COLO668 (cell line): ENCODE measurements around the gene NABP2.
"Not testable (repeated sequence)": the region's sequence is repeated elsewhere in the genome, so short reads cannot be mapped to it uniquely, and the experiment has no call there.

Source experiments
- DNase-seq: peaks from one replicate; lab custom pipeline; 2025; ENCODE audit not compliant: unreplicated experiment; lab: John Stamatoyannopoulos, UW

Gene NABP2

GRCh38 chr12:56243731-56244181, 19.6 kb downstream of the NABP2 start:
- DNase-seq = no peak

- no peak for DNase-seq
These were observed 20.4 kb downstream of the NABP2 start for GRCh38 chr12:56244494-56244893.

- DNase-seq = no peak
These were observed 23.8 kb downstream of the NABP2 start for GRCh38 chr12:56247923-56248322.

GRCh38 chr12:56248711-56249110, 24.6 kb downstream of the NABP2 start:
- DNase-seq = no peak

- no peak for DNase-seq
These were observed 28.5 kb downstream of the NABP2 start for GRCh38 chr12:56252649-56253048.

- DNase-seq = no peak
These were observed 28.9 kb downstream of the NABP2 start for GRCh38 chr12:56253091-56253490.

GRCh38 chr12:56255671-56256070, 31.5 kb downstream of the NABP2 start:
- DNase-seq = no peak

- no peak for DNase-seq
These were observed 32.3 kb downstream of the NABP2 start for GRCh38 chr12:56256326-56256960.

- DNase-seq = no peak
These were observed 32.9 kb downstream of the NABP2 start for GRCh38 chr12:56257071-56257470.

GRCh38 chr12:56257491-56258067, 33.4 kb downstream of the NABP2 start:
- peak; percentile 23 for DNase-seq

GRCh38 chr12:56258068-56258819, 34.1 kb downstream of the NABP2 start, which contains the start of gene ANKRD52:
Gene ANKRD52, minus strand, starts transcription at chr12:56258384. Its CDS starts 115 bp downstream, at chr12:56258269.
- DNase-seq = peak; percentile 84

GRCh38 chr12:56258820-56259183, 34.7 kb downstream of the NABP2 start:
- peak; percentile 17 for DNase-seq

GRCh38 chr12:56260380-56260779, 36.2 kb downstream of the NABP2 start:
- DNase-seq = no peak

GRCh38 chr12:56260921-56261320, 36.8 kb downstream of the NABP2 start:
- DNase-seq = no peak

- DNase-seq = no peak
These were observed 37.5 kb downstream of the NABP2 start for GRCh38 chr12:56261503-56262232.

GRCh38 chr12:56262955-56263354, 38.8 kb downstream of the NABP2 start:
- DNase-seq = not testable (repeated sequence)

GRCh38 chr12:56266068-56266692, 42.0 kb downstream of the NABP2 start:
- not testable (repeated sequence) for DNase-seq

GRCh38 chr12:56266693-56267442, 42.7 kb downstream of the NABP2 start, which contains the start of gene COQ10A:
Gene COQ10A, plus strand, starts transcription at chr12:56266942. Its CDS starts 177 bp downstream, at chr12:56267119.
- DNase-seq = peak; percentile 82

- no peak for DNase-seq
These were observed 43.4 kb downstream of the NABP2 start for GRCh38 chr12:56267443-56268071.

- no peak for DNase-seq
These were observed 46.9 kb downstream of the NABP2 start for GRCh38 chr12:56271031-56271430.
